GM19240 (cell line): Measurements from ENCODE around the gene ASNS.
"Not testable (repeated sequence)": the region's sequence is repeated elsewhere in the genome, so short reads cannot be mapped to it uniquely, and the experiment has no call there.

ENCODE experiments used
- DNase-seq: peaks from one replicate; pipeline ENCODE4 v3.0.0; 2011; ENCODE audit warnings: low spot score; ENCODE audit not compliant: insufficient read length

The ASNS gene, protein sequence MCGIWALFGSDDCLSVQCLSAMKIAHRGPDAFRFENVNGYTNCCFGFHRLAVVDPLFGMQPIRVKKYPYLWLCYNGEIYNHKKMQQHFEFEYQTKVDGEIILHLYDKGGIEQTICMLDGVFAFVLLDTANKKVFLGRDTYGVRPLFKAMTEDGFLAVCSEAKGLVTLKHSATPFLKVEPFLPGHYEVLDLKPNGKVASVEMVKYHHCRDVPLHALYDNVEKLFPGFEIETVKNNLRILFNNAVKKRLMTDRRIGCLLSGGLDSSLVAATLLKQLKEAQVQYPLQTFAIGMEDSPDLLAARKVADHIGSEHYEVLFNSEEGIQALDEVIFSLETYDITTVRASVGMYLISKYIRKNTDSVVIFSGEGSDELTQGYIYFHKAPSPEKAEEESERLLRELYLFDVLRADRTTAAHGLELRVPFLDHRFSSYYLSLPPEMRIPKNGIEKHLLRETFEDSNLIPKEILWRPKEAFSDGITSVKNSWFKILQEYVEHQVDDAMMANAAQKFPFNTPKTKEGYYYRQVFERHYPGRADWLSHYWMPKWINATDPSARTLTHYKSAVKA

GRCh38 chr7:97872025-97872669, at the start of gene ASNS:
Gene ASNS (minus strand): TSS chr7:97872408. CDS start chr7:97869156, 3,252 bp downstream.
- peak; percentile 77 for DNase-seq

GRCh38 chr7:97921254-97921653, 49.0 kb upstream of the ASNS start:
- not testable (repeated sequence) for DNase-seq

DNA sequence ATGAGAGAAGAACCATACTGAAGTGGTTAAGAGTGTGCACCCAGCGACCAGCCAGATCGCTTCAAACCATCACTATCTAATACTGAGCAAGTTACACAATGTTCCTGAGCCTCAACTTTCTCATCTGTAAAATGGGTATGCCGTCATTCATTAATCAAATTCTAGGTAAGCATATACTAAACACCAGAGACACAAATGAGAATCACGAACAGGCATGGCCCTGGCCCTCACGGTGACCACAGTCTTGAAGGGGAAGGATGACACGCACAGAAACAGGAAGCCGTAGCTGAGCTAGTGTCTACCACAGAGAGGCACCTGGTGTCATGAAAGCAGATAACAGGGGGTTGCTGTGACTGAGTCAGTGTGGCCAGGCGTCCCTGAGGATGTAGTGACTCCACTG, 43.1 kb upstream of the ASNS start:
- not testable (repeated sequence) for DNase-seq

DNA sequence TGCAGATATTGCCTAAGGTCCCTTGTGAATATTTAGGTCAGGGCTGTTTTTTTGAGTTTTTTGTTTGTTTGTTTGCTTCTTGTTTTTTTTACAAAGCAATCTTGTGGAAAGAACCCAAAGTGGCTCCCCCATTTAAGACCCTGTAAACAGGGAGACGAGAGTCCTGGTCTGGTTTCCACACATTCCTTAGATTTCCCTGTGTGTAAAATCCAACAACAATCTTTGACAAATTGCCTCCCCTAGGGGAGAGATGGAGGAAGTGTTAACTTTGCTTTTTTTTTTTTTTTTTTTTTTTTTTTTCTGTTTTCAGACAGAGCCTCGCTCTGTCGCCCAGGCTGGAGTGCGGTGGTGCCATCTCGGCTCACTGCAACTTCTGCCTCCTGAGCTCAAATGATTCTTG, 40.1 kb upstream of the ASNS start:
- not testable (repeated sequence) for DNase-seq

DNA sequence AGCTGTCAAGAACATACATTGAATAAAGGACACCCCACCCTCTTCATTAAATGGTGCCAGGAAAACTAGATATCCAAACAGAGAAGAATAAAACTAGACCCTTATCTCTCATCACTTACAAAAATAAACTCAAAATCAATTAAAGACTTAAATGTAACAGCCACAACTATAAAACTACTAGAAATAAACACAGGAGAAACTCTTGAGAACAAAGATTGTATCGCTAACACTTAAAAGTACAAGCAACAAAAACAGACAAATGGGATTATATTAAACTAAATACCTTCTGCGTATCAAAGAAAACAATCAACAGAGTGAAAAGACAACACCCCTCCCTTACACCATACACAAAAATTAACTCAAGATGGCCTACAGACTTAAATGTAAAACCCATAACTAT, 24.7 kb upstream of the ASNS start:
- not testable (repeated sequence) for DNase-seq

GRCh38 chr7:97891721-97892120, 19.5 kb upstream of the ASNS start:
- DNase-seq = not testable (repeated sequence)

GRCh38 chr7:97879527-97879926, 7.3 kb upstream of the ASNS start:
- DNase-seq = not testable (repeated sequence)

- DNase-seq = not testable (repeated sequence)
Measured at GRCh38 chr7:97874894-97875293, 2.7 kb upstream of the ASNS start.

DNA sequence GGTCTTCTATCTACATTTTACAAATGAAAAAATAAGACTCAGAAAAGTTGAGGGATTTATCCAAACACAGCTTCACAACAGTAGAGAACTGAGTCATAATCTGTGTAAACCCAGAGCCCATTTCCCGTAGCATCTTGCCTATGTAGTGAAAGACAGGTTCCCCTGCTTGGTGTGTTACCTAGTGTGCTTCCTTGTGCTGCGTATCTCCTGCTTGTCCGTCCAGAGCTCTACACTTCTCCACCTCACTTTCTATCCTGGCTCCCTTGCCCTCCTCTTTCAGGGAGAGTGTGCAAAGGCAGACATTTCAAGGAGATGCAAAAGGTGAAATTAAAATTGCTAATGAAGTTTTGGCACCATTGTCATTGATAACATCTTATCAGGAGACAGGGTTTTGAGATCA, 1.4 kb upstream of the ASNS start:
- DNase-seq = no peak

GRCh38 chr7:97871659-97872024, 566 bp downstream of the ASNS start:
- no peak for DNase-seq

GRCh38 chr7:97868788-97869187, 3.4 kb downstream of the ASNS start:
- DNase-seq = no peak

GRCh38 chr7:97868314-97868713, 3.9 kb downstream of the ASNS start:
- no peak for DNase-seq

- no peak for DNase-seq
Measured at GRCh38 chr7:97865104-97865503, 7.1 kb downstream of the ASNS start.

DNA sequence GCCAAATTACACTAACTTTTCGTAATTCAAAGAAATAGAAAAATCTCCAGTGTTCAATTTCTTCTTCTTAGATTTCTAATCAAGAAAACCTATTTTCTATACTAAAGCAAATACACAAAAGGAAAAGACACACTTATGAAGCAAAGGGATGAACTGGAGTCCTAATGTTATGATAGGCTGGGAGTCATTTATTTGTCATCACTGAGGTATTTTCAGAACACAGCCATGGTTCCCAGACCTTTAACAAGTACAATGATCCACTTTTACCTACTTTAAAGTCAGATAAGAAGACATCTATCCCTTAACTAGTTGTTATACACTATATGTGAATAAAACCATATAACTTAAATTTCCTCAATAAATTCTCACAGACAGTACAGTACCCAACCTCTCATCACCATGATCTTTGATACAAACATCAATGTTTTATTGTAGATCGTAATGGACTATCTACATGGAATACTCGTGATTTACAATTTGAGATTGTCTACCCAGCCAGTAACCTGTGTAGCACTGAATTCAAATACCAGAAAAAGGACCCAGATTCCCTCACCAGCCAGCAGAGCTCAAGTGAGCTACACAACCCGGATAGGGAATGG, 12.5 kb downstream of the ASNS start:
- DNase-seq = no peak

- no peak for DNase-seq
Measured at GRCh38 chr7:97858221-97858620, 14.0 kb downstream of the ASNS start.

DNA sequence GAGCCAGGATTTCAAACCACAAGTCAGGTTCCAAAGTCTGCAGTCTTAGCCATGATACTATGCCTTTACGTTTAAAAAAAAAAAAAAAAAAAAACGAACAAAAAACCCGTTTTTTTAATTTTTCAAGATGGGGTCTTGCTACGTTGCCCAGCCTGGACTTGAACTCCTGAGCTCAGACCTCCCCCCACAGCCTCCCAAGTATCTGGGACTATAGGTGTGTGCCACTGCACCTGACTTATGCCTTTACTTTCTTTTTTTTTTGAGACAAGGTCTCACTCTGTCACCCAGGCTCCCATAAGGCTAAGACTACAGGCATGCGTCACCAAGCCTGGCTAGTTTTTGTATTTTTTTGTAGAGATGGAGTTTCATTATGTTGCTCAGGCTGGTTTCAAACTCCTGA, 14.7 kb downstream of the ASNS start:
- DNase-seq = no peak

DNA sequence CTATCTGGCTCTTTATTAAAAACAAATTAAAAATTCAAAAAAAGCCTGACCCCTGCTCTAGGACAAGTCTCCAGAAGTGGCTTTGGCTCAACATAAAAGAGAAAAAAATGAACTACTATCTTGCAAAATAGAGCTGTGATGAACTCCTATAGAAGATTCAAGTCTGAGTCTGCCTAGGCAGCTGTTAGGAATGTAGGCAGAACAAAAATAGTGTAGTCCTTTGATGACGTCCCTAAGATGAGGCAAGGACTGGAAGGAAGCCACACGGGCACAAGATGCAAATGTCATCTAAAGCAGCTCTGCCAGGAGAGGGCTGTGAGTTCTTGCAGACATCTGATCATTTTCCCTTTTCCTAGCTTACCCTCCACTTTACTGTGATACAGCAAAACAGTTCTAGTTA, 20.5 kb downstream of the ASNS start:
- DNase-seq = no peak

- DNase-seq = not testable (repeated sequence)
Measured at GRCh38 chr7:97850262-97851031, 21.8 kb downstream of the ASNS start.

- DNase-seq = no peak
Measured at GRCh38 chr7:97847791-97848190, 24.4 kb downstream of the ASNS start.

GRCh38 chr7:97846945-97847344, 25.3 kb downstream of the ASNS start:
- DNase-seq = no peak

- DNase-seq = no peak
Measured at GRCh38 chr7:97845622-97846203, 26.5 kb downstream of the ASNS start.
